ENCODE results near the gene ATP13A5. TPM values are rescaled to one million over a fixed set of nuclear protein-coding genes. Genes with fewer than 3 reads are reported as not detected.
A peak's percentile ranks its signal among the peaks of the same experiment; 100 is the strongest.

The ATP13A5 gene
- total RNA-seq, 6 experiments from 2014 or later: not detected

GRCh38 chr3:193333229-193333628 lies 45.3 kb downstream of the ATP13A5 start:
- no peak for TF ChIP-seq CTCF (IDR thresholded peaks at IDR 0.05)
- TF ChIP-seq POLR2A (IDR thresholded peaks at IDR 0.05): no peak
- intact Hi-C loops (cut with DNase I): no loop called here
- ATAC-seq (no peak), DNase-seq (no peak)
- 36% methylated on average over 1 of the region's 1 CpG for WGBS (ENCODE audit: insufficient coverage, low coverage, low lambda C conversion rate, missing lambda C conversion rate)
- no peak overlapping the region for H3K27ac ChIP-seq
- H3K4me1 ChIP-seq: no peaks in the 10 kb centered on the region
- H3K9me3 ChIP-seq: no peaks in the 10 kb centered on the region
- no peaks in the 10 kb centered on the region for H3K27me3 ChIP-seq
- no peak overlapping the region for H3K4me3 ChIP-seq
- no peaks in the 10 kb centered on the region for H3K36me3 ChIP-seq

GRCh38 chr3:193330555-193331204 lies 47.9 kb downstream of the ATP13A5 start:
- ATAC-seq (peak; percentile 52 to 81 (median 70)), DNase-seq (no peak)
- Histone ChIP-seq H3K4me1 (no peaks in the 10 kb centered on the region), H3K9me3 (no peaks in the 10 kb centered on the region), H3K27ac (no peak overlapping the region), H3K4me3 (no peak overlapping the region), H3K36me3 (no peaks in the 10 kb centered on the region), H3K27me3 (no peaks in the 10 kb centered on the region)
- intact Hi-C loops (cut with DNase I): no loop called here
- 26% methylated on average over 3 of the region's 3 CpGs for WGBS (ENCODE audit: insufficient coverage, low coverage, low lambda C conversion rate, missing lambda C conversion rate)
- TF ChIP-seq POLR2A (IDR thresholded peaks at IDR 0.05): no peak
- no peak for TF ChIP-seq CTCF (IDR thresholded peaks at IDR 0.05)

GRCh38 chr3:193317682-193318300 lies 60.8 kb downstream of the ATP13A5 start:
- H3K27ac ChIP-seq: no peak overlapping the region
- no peak for ATAC-seq
- intact Hi-C loops (cut with DNase I): no loop called here

DNA sequence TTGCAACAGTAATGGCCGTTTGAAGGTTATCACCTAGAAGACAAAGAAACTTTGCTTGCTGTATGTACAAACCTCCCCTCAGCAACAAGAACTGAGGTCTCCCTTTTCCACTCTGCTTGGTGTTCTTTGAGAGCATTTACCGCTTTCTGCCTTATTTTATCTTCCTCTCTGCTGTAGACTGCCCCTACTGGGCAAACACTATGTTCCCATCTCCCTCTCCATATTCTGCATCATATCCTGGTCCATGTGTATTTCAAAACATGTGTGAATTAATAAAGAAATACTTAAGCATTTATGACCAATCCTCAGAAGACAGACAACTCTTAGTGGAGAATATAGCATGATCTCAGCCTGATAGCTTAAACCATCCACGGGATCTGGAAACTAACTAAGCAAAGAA lies 64.4 kb downstream of the ATP13A5 start:
- Histone ChIP-seq H3K4me1 (no peaks in the 10 kb centered on the region), H3K36me3 (no peaks in the 10 kb centered on the region), H3K27me3 (no peaks in the 10 kb centered on the region), H3K4me3 (no peak overlapping the region), H3K27ac (no peak overlapping the region), H3K9me3 (no peaks in the 10 kb centered on the region)
- ATAC-seq (no peak), DNase-seq (no peak)
- TF ChIP-seq CTCF (IDR thresholded peaks at IDR 0.05) (no peak), POLR2A (IDR thresholded peaks at IDR 0.05) (no peak)
- WGBS (ENCODE audit: insufficient coverage, low coverage, low lambda C conversion rate, missing lambda C conversion rate): 60% methylated on average over 3 of the region's 3 CpGs
- intact Hi-C loops (cut with DNase I): no loop called here

More at GRCh38 chr3:193317682-193318300, 60.8 kb downstream of the ATP13A5 start:
- WGBS (ENCODE audit: insufficient coverage, low coverage, low lambda C conversion rate, missing lambda C conversion rate): 47% methylated on average over 2 of the region's 2 CpGs
- DNase-seq: no peak
- Histone ChIP-seq H3K27me3 (no peaks in the 10 kb centered on the region), H3K4me3 (no peak overlapping the region), H3K4me1 (no peaks in the 10 kb centered on the region), H3K9me3 (no peaks in the 10 kb centered on the region), H3K36me3 (no peaks in the 10 kb centered on the region)
- TF ChIP-seq CTCF (IDR thresholded peaks at IDR 0.05) (no peak), POLR2A (IDR thresholded peaks at IDR 0.05) (no peak)
